Inflammatory macrophage (primary cell): ENCODE data around the gene ZBTB46.
A peak's percentile ranks its signal among the peaks of the same experiment; 100 is the strongest.
"Not testable (repeated sequence)": the region's sequence is repeated elsewhere in the genome, so short reads cannot be mapped to it uniquely, and the experiment has no call there.

Experiments used
- DNase-seq, 2 donors: peaks; one replicate each; pipeline ENCODE4 v3.0.0-alpha.2; 2020 to 2022
- total RNA-seq, 18 experiments: gene quantifications; one replicate each; lab custom pipeline; 2026; ENCODE audit warnings: mixed read lengths in 6 of 18, inconsistent platforms in 2 of 18; lab: John Stamatoyannopoulos, UW

The ZBTB46 gene
- total RNA-seq = 3.9 to 16.6 (median 9.3) reads per million in 18 experiments

GRCh38 chr20:63830841-63831588 lies at the start of gene ZBTB46:
ZBTB46 (minus strand) TSS chr20:63831264; CDS start chr20:63790757, 40,507 bp downstream.
- DNase-seq = peak; percentile 21 to 79

GRCh38 chr20:63878899-63879663 lies 48.0 kb upstream of the ZBTB46 start:
- no peak for DNase-seq

- no peak for DNase-seq
Measured at GRCh38 chr20:63877755-63878470, 46.8 kb upstream of the ZBTB46 start.

GRCh38 chr20:63876489-63877036 lies 45.5 kb upstream of the ZBTB46 start:
- DNase-seq = no peak

- DNase-seq = peak; percentile 77 to 78
Measured at GRCh38 chr20:63874241-63874640, 43.2 kb upstream of the ZBTB46 start.

GRCh38 chr20:63873477-63873971 lies 42.5 kb upstream of the ZBTB46 start:
- DNase-seq = peak; percentile 95

GRCh38 chr20:63868264-63868663 lies 37.2 kb upstream of the ZBTB46 start:
- DNase-seq = no peak

GRCh38 chr20:63867042-63867441 lies 36.0 kb upstream of the ZBTB46 start:
- DNase-seq = not testable (repeated sequence)

- DNase-seq = peak; percentile 99
Measured at GRCh38 chr20:63864978-63865640, 34.0 kb upstream of the ZBTB46 start, which contains the start of gene TPD52L2. TPD52L2 (plus strand) TSS chr20:63865270; CDS start chr20:63865366, 96 bp downstream.

- no peak for DNase-seq
Measured at GRCh38 chr20:63864545-63864977, 33.5 kb upstream of the ZBTB46 start.

- peak; percentile 96 to 97 for DNase-seq
Measured at GRCh38 chr20:63863798-63864544, 32.9 kb upstream of the ZBTB46 start.

GRCh38 chr20:63863021-63863797 lies 32.1 kb upstream of the ZBTB46 start:
- DNase-seq = no peak

GRCh38 chr20:63861981-63862901 lies 31.2 kb upstream of the ZBTB46 start:
- DNase-seq = no peak

GRCh38 chr20:63861365-63861934 lies 30.4 kb upstream of the ZBTB46 start, which contains the start of gene ABHD16B:
ABHD16B (plus strand) TSS chr20:63861498; CDS start chr20:63861541, 43 bp downstream.
- no peak for DNase-seq

GRCh38 chr20:63860325-63861051 lies 29.4 kb upstream of the ZBTB46 start:
- DNase-seq = peak; percentile 69 to 70

GRCh38 chr20:63859166-63859699 lies 28.2 kb upstream of the ZBTB46 start:
- DNase-seq = no peak

- peak; percentile 36 to 70 for DNase-seq
Measured at GRCh38 chr20:63858393-63859165, 27.5 kb upstream of the ZBTB46 start.
